HuH-7.5 (cell line): ENCODE results near the gene CHST8.

Source experiments
- DNase-seq: peaks from one replicate; pipeline ENCODE4 v3.0.0; 2011; ENCODE audit warnings: low spot score

The CHST8 gene

GRCh38 chr19:33737681-33738371 is 116.1 kb downstream of the CHST8 start:
- DNase-seq = no peak

- DNase-seq = peak; percentile 71
Observed at GRCh38 chr19:33740811-33741396, 119.2 kb downstream of the CHST8 start.

- DNase-seq = no peak
Observed at GRCh38 chr19:33745297-33745696, 123.5 kb downstream of the CHST8 start.

- no peak for DNase-seq
Observed at GRCh38 chr19:33746159-33746558, 124.4 kb downstream of the CHST8 start.

- no peak for DNase-seq
Observed at GRCh38 chr19:33747273-33747672, 125.5 kb downstream of the CHST8 start.

- DNase-seq = no peak
Observed at GRCh38 chr19:33748231-33748630, 126.5 kb downstream of the CHST8 start.

- no peak for DNase-seq
Observed at GRCh38 chr19:33749016-33749415, 127.3 kb downstream of the CHST8 start.

- DNase-seq = no peak
Observed at GRCh38 chr19:33749619-33750175, 127.9 kb downstream of the CHST8 start.

GRCh38 chr19:33750587-33751435 is 129.1 kb downstream of the CHST8 start:
- no peak for DNase-seq

- no peak for DNase-seq
Observed at GRCh38 chr19:33751436-33751770, 129.7 kb downstream of the CHST8 start.

GRCh38 chr19:33752018-33752800 is 130.5 kb downstream of the CHST8 start:
- no peak for DNase-seq

GRCh38 chr19:33752945-33753344 is 131.2 kb downstream of the CHST8 start:
- DNase-seq = no peak

GRCh38 chr19:33754361-33754760 is 132.6 kb downstream of the CHST8 start:
- no peak for DNase-seq

GRCh38 chr19:33755099-33756035 is 133.6 kb downstream of the CHST8 start:
- no peak for DNase-seq

GRCh38 chr19:33756177-33756576 is 134.4 kb downstream of the CHST8 start:
- DNase-seq = no peak

- no peak for DNase-seq
Observed at GRCh38 chr19:33758541-33759013, 136.8 kb downstream of the CHST8 start.

GRCh38 chr19:33759356-33759755 is 137.6 kb downstream of the CHST8 start:
- no peak for DNase-seq

- no peak for DNase-seq
Observed at GRCh38 chr19:33763633-33764371, 142.0 kb downstream of the CHST8 start.

GRCh38 chr19:33766623-33767022 is 144.9 kb downstream of the CHST8 start:
- DNase-seq = no peak

- DNase-seq = no peak
Observed at GRCh38 chr19:33767898-33768413, 146.2 kb downstream of the CHST8 start.
